ENCODE measurements around the gene SHOC2.

- TF ChIP-seq CTCF (IDR thresholded peaks at IDR 0.05), result no peak
- no peak for TF ChIP-seq POLR2A (IDR thresholded peaks at IDR 0.05)
These were observed 45.3 kb downstream of the SHOC2 start for GRCh38 chr10:110964681-110965080.
